AG04450 (cell line): ENCODE results near the gene L3MBTL1. TPM values are rescaled to one million over a fixed set of nuclear protein-coding genes. Genes with fewer than 3 reads are reported as not detected.

Source experiments
- CTCF ChIA-PET: fragments of 300-600, 350-600 bp; formaldehyde crosslinking; extraction: SDS; loops from one replicate; lab custom pipeline; 2022; ENCODE audit warnings: antibody characterized with exemption, inconsistent platforms; lab: Charles Lee
- POLR2A ChIA-PET: fragments of 350-600 bp; formaldehyde crosslinking; extraction: SDS; loops from one replicate; lab custom pipeline; 2021; ENCODE audit warnings: antibody characterized with exemption, inconsistent platforms; lab: Yijun Ruan, JAX
- DNase-seq: peaks from one replicate; pipeline ENCODE4 v3.0.0-alpha.2; 2011; ENCODE audit warnings: low read depth, low spot score
- H3K27ac ChIP-seq: one replicate; pipeline ENCODE4 v1.5.1; 2012; ENCODE audit warnings: low read depth, low read length, control low read depth
- H3K27me3 ChIP-seq: one replicate; pipeline ENCODE4 v1.6.0; 2012; ENCODE audit warnings: low read length; ENCODE audit not compliant: control insufficient read depth, insufficient read depth
- H3K4me3 ChIP-seq: 2 replicates; pipeline ENCODE4 v1.5.1; 2011; ENCODE audit warnings: mild to moderate bottlenecking, low read depth, low read length, control low read depth
- H3K9me3 ChIP-seq: 2 replicates; pipeline ENCODE4 v1.5.1; 2012; ENCODE audit warnings: low read length; ENCODE audit not compliant: control insufficient read depth, insufficient read depth
- polyA plus RNA-seq: library from polyadenylated mRNA; depleted of rRNA; stranded (reverse); fragments of >200 nt; gene quantifications from 2 replicates; pipeline ENCODE4 v1.2.3, GENCODE V29; 2011
- TF ChIP-seq, protein P1 (sequence below): IDR thresholded peaks from 2 replicates; pipeline ENCODE4 v1.5.1; 2011; ENCODE audit warnings: low read depth, low read length, control low read depth, inconsistent platforms

L3MBTL1 gene
- polyA plus RNA-seq, 1 experiment, result 3.0 TPM

DNA sequence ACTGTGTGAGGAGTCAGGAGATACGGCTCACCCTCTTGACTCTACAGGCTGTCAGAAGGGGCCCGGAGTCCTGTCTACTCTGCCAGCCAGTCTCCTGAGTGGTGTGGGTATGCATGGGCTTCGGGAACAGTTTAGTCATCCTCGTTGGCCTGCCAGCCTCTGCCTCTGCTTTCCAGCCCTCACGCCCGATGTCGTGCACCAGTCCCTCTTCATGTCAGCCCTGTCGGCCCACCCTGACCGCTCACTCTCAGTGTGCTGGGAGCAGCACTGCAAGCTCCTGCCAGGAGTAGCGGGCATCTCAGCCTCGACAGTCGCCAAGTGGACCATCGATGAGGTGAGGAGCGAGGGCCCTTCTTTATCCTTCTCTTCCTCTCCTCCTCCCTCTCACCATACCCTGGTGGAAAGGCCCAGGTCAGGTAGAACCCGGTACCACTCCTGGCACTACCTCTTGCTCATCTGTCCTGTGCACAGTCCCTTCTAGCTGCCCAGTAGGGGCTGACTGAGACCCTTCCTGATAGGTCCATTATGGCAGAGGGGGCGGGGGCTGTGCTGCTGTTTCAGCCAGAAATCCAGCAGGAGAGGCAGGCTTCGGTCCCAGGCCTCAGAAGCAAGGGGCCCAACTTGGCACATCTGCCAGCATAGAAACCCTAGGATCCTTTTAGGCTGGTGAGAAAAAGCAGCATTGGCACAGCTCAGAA, 32.6 kb downstream of the L3MBTL1 start:
- H3K4me3 ChIP-seq, result no peak overlapping the region
- no peaks in the 10 kb centered on the region for H3K27me3 ChIP-seq
- no peaks in the 10 kb centered on the region for H3K9me3 ChIP-seq
- H3K27ac ChIP-seq, result no peak overlapping the region
- ChIA-PET CTCF (interaction anchor here (1.2 to 2.8 kb wide), 3 partner anchors 45 to 539 kb away, joined by 5 to 23 read pairs (median 18); no protein-coding TSS in a partner anchor), POLR2A (no interaction called here)
- TF ChIP-seq, protein P1, sequence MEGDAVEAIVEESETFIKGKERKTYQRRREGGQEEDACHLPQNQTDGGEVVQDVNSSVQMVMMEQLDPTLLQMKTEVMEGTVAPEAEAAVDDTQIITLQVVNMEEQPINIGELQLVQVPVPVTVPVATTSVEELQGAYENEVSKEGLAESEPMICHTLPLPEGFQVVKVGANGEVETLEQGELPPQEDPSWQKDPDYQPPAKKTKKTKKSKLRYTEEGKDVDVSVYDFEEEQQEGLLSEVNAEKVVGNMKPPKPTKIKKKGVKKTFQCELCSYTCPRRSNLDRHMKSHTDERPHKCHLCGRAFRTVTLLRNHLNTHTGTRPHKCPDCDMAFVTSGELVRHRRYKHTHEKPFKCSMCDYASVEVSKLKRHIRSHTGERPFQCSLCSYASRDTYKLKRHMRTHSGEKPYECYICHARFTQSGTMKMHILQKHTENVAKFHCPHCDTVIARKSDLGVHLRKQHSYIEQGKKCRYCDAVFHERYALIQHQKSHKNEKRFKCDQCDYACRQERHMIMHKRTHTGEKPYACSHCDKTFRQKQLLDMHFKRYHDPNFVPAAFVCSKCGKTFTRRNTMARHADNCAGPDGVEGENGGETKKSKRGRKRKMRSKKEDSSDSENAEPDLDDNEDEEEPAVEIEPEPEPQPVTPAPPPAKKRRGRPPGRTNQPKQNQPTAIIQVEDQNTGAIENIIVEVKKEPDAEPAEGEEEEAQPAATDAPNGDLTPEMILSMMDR, result no peak
- no peak for DNase-seq

GRCh38 chr20:43540673-43541060, 33.2 kb downstream of the L3MBTL1 start:
- Histone ChIP-seq H3K9me3 (no peaks in the 10 kb centered on the region), H3K27ac (no peak overlapping the region), H3K27me3 (no peaks in the 10 kb centered on the region), H3K4me3 (no peak overlapping the region)
- CTCF ChIA-PET, result interaction anchor here (1.2 kb wide), 1 partner anchor 44 kb away, joined by 5 read pairs; no protein-coding TSS in a partner anchor
- POLR2A ChIA-PET, result no interaction called here
- TF ChIP-seq, protein P1, result no peak
- DNase-seq, result no peak

DNA sequence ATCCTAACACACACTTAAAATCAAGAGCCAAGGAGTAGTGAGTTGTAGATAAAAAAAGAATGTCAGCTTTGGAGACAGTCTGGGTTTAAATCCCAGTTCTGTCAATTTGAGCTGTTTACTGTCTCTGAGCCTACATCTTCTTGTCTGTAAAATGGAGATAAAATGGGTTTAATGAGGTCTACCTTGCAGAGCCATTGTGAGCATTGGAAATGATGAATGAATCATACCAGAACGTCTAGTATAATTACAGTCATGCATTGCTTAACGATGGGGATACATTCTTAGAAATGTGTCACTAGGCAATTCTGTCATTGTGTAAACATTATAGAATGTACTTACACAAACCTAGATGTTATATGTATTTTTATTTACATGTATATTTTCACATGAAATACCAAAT, 33.7 kb downstream of the L3MBTL1 start:
- TF ChIP-seq, protein P1, result no peak
- Histone ChIP-seq H3K27me3 (no peaks in the 10 kb centered on the region), H3K27ac (no peak overlapping the region), H3K4me3 (no peak overlapping the region), H3K9me3 (no peaks in the 10 kb centered on the region)
- DNase-seq, result no peak
- CTCF ChIA-PET, result no interaction called here
- POLR2A ChIA-PET, result no interaction called here

DNA sequence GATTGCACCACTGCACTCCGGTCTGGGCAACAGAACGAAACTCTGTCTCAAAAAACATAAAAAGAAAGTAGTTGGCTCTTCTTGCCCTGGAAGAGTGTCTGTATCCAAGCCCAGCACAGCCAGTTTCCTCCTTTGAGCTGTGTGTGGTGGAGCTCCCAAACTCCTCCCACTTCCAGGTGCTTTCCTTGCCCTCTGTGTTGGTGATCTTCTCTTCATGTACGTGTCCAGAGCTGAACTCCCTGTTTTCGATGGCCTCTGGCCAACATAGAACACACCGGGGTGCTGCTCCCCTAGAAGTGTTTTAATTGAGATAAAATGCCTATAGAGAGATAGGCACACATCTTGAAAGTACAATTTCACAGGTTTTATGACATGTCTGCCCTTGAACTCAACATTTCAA, 34.7 kb downstream of the L3MBTL1 start:
- POLR2A ChIA-PET, result interaction anchor here (0.7 kb wide), 1 partner anchor 42 kb away, joined by 11 read pairs; no protein-coding TSS in a partner anchor
- Histone ChIP-seq H3K27ac (no peak overlapping the region), H3K9me3 (peaks cover 3% of the 10 kb centered on the region; the same call in 1 of the 2 replicates), H3K27me3 (no peaks in the 10 kb centered on the region), H3K4me3 (no peak overlapping the region)
- TF ChIP-seq, protein P1, result no peak
- no peak for DNase-seq
- CTCF ChIA-PET, result interaction anchor here (0.8 kb wide), 1 partner anchor 14 kb away, joined by 5 read pairs; no protein-coding TSS in a partner anchor

DNA sequence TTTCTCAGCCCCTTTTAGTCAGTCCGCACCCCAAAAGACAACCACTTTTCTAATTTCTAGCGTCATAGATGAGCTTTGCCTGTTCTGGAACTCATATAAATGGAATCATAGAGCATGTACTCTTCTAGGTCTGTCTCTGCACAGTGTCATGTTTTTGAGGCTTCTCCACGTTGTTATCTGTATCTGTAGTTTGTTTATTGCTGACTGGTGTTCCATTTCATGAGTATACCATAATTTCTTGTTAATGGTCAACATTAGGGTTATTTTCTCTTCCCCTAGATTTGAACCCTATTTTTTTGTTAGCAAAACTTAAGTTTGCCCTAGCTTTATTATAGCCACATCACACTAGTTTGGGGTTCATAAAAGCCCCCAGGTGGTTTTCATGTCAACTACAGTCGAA, 35.2 kb downstream of the L3MBTL1 start:
- Histone ChIP-seq H3K9me3 (peaks cover 6% of the 10 kb centered on the region; the same call in 1 of the 2 replicates), H3K4me3 (no peak overlapping the region), H3K27me3 (no peaks in the 10 kb centered on the region), H3K27ac (no peak overlapping the region)
- DNase-seq, result no peak
- CTCF ChIA-PET, result interaction anchor here (0.8 kb wide), 1 partner anchor 13 kb away, joined by 5 read pairs; no protein-coding TSS in a partner anchor
- POLR2A ChIA-PET, result interaction anchor here (0.7 kb wide), 2 partner anchors 41 to 230 kb away, joined by 3 to 11 read pairs; no protein-coding TSS in a partner anchor
- TF ChIP-seq, protein P1, result no peak
